Vagina (tissue), 2 donors: ENCODE measurements around the gene LMTK3. TPM values are rescaled to one million over a fixed set of nuclear protein-coding genes. Genes with fewer than 3 reads are reported as not detected.

ENCODE experiments used
- DNase-seq, 2 donors: peaks; one replicate each; pipeline ENCODE4 v3.0.0-alpha.2; 2017; ENCODE audit errors: extremely low spot score in 2 of 2
- H3K27ac ChIP-seq: fragments of 200-600 bp; sonication (generic); one replicate; pipeline ENCODE4 v1.5.1; 2019
- H3K27me3 ChIP-seq: fragments of 200-600 bp; sonication (generic); one replicate; pipeline ENCODE4 v1.5.1; 2019
- H3K36me3 ChIP-seq, 2 donors: fragments of 200-600 bp; sonication (generic); one replicate each; pipeline ENCODE4 v1.5.1; 2017 to 2019
- H3K4me1 ChIP-seq: fragments of 200-600 bp; sonication (generic); one replicate; pipeline ENCODE4 v1.5.1; 2019
- H3K4me3 ChIP-seq, 2 donors: fragments of 200-600 bp; sonication (generic); 1 replicate in 1 of 2; 2 replicates in 1 of 2; pipeline ENCODE4 v1.5.1; 2016 to 2019
- H3K9me3 ChIP-seq: fragments of 200-600 bp; sonication (generic); one replicate; pipeline ENCODE4 v1.5.1; 2019
- POLR2A ChIP-seq, 2 donors: fragments of 450-650 bp; IDR thresholded peaks; one replicate each; pipeline ENCODE4 v1.6.1; 2017; ENCODE audit warnings: antibody characterized with exemption in 2 of 2, mild to moderate bottlenecking in 2 of 2, moderate library complexity in 2 of 2
- POLR2AphosphoS5 ChIP-seq, 2 donors: sonication (generic); formaldehyde crosslinking; IDR thresholded peaks; one replicate each; pipeline ENCODE4 v1.9.0; 2017; ENCODE audit warnings: antibody characterized with exemption in 2 of 2, mild to moderate bottlenecking in 2 of 2, low read depth in 1 of 2; ENCODE audit not compliant: insufficient read depth in 1 of 2
- intact Hi-C: fragments of 100-400 bp; cut with DNase I; formaldehyde crosslinking; loops from one replicate; pipeline ENCODE4 v1.15.1; 2023
- total RNA-seq: library from RNA; depleted of rRNA; stranded (reverse); fragments of >200 nt; gene quantifications from one replicate; pipeline ENCODE4 v1.2.3, GENCODE V29; 2016
- TF ChIP-seq, protein P1 (sequence below), 3 experiments: fragments of 450-650 bp in 2 of 3; fragments of 200-600 bp in 1 of 3; sonication (generic) in 1 of 3; IDR thresholded peaks; one replicate each; pipeline ENCODE4 v1.5.1; 2017 to 2019; ENCODE audit warnings: antibody characterized with exemption in 3 of 3, mild to moderate bottlenecking in 2 of 3, moderate library complexity in 2 of 3

Gene LMTK3, protein sequence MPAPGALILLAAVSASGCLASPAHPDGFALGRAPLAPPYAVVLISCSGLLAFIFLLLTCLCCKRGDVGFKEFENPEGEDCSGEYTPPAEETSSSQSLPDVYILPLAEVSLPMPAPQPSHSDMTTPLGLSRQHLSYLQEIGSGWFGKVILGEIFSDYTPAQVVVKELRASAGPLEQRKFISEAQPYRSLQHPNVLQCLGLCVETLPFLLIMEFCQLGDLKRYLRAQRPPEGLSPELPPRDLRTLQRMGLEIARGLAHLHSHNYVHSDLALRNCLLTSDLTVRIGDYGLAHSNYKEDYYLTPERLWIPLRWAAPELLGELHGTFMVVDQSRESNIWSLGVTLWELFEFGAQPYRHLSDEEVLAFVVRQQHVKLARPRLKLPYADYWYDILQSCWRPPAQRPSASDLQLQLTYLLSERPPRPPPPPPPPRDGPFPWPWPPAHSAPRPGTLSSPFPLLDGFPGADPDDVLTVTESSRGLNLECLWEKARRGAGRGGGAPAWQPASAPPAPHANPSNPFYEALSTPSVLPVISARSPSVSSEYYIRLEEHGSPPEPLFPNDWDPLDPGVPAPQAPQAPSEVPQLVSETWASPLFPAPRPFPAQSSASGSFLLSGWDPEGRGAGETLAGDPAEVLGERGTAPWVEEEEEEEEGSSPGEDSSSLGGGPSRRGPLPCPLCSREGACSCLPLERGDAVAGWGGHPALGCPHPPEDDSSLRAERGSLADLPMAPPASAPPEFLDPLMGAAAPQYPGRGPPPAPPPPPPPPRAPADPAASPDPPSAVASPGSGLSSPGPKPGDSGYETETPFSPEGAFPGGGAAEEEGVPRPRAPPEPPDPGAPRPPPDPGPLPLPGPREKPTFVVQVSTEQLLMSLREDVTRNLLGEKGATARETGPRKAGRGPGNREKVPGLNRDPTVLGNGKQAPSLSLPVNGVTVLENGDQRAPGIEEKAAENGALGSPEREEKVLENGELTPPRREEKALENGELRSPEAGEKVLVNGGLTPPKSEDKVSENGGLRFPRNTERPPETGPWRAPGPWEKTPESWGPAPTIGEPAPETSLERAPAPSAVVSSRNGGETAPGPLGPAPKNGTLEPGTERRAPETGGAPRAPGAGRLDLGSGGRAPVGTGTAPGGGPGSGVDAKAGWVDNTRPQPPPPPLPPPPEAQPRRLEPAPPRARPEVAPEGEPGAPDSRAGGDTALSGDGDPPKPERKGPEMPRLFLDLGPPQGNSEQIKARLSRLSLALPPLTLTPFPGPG (N-terminal part only)
- 1.7 TPM for total RNA-seq

DNA sequence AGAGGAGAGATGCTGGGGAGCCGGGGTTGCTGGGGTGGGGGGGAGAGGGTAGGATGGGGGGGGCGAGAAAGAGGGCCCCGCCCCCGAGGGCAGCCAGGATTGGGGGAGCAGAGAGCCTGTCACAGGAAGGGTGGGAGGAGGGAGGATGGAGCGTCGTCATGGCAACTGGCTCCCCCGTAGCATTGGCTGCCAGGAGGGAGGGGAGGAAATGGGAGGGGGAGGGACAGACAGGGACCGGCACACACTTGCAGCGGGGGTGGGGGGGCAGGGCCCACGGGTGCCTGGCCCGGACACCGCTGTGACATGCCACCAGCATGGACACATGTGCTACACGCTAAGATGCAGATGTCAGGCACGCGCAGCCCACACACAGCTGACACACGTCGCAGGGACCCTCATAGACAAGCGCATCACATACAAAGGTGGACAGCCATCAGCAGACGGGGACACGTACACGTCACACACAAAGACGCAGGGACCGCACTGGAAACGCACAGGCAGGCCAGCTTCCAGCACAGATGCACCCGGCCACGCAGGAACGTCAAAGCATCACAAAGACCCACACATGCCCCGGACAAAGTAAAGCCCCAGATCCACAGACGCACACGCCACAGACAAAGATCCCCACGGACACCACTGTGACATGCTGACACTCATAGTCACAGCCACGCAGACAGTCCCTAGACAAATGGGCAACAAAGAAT, at the start of gene LMTK3:
Gene LMTK3 (minus strand): TSS at position 36 of the 704 bp plus-strand sequence. CDS start 259 bp downstream, outside the sequence.
- Histone ChIP-seq H3K4me1 (peaks cover 18% of the 10 kb centered on the region), H3K27me3 (peaks cover 4% of the 10 kb centered on the region), H3K36me3 (no peaks in the 10 kb centered on the region), H3K27ac (no peak within 1 kb of the TSS), H3K4me3 (peak within 1 kb of the TSS; percentile 1 to 23), H3K9me3 (no peaks in the 10 kb centered on the region)
- TF ChIP-seq POLR2A (IDR thresholded peaks at IDR 0.05): no peak
- TF ChIP-seq, protein P1, sequence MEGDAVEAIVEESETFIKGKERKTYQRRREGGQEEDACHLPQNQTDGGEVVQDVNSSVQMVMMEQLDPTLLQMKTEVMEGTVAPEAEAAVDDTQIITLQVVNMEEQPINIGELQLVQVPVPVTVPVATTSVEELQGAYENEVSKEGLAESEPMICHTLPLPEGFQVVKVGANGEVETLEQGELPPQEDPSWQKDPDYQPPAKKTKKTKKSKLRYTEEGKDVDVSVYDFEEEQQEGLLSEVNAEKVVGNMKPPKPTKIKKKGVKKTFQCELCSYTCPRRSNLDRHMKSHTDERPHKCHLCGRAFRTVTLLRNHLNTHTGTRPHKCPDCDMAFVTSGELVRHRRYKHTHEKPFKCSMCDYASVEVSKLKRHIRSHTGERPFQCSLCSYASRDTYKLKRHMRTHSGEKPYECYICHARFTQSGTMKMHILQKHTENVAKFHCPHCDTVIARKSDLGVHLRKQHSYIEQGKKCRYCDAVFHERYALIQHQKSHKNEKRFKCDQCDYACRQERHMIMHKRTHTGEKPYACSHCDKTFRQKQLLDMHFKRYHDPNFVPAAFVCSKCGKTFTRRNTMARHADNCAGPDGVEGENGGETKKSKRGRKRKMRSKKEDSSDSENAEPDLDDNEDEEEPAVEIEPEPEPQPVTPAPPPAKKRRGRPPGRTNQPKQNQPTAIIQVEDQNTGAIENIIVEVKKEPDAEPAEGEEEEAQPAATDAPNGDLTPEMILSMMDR (IDR thresholded peaks at IDR 0.05): no peak
- TF ChIP-seq POLR2AphosphoS5 (IDR thresholded peaks at IDR 0.05; ENCODE audit: insufficient read depth in 1 of 2, low read depth in 1 of 2): no peak
- intact Hi-C loops: no loop called here
- no peak for DNase-seq

DNA sequence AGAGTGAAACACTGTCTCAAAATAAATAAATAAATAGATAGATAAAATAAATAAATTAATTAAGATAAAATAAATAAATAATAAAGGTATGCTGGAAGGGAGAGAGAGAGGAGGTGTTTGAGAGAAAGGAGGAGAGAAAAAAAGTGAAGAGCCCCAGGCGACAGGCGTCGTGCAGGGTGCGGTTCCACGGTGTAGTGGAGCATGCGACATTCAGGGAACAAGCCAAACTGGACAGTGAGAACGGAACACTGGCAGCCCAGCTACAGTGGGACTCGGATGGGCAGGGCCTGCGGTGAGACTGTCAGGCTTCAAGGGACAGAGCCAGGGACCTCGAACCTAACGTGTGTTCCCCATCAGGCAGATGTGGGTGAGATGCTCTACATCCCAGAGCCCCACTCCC, 49.8 kb upstream of the LMTK3 start:
- H3K36me3 ChIP-seq: no peaks in the 10 kb centered on the region
- no peak for DNase-seq
- H3K27me3 ChIP-seq: no peaks in the 10 kb centered on the region
- no peak overlapping the region for H3K27ac ChIP-seq
- no peak for TF ChIP-seq POLR2AphosphoS5 (IDR thresholded peaks at IDR 0.05; ENCODE audit: insufficient read depth in 1 of 2, low read depth in 1 of 2)
- TF ChIP-seq, protein P1 (IDR thresholded peaks at IDR 0.05): no peak
- peaks cover 6% of the 10 kb centered on the region for H3K4me1 ChIP-seq
- intact Hi-C loops: no loop called here
- H3K4me3 ChIP-seq: no peak overlapping the region
- no peaks in the 10 kb centered on the region for H3K9me3 ChIP-seq

DNA sequence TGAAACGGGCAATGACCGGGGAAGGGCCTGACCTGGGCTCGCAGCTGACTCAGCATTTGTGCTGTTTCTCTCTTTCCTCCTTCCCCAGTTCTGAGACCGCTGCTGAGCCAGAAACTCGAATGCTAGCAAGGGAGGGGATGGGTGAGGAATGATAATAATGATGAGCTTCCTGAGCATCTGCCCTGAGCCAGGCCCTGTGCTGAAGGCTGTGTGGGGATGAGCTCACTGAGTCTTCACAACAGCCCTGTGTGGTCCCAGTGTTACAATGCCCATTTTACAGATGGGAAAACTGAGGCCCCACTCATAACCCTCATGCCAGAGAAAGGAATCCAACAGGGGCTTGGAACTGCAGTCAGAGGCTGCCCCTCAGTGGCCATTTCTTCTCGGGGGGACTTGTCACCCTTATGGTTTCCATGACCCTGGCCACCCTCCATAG, 48.5 kb upstream of the LMTK3 start:
- Histone ChIP-seq H3K27me3 (no peaks in the 10 kb centered on the region), H3K4me3 (no peak overlapping the region), H3K36me3 (no peaks in the 10 kb centered on the region), H3K9me3 (no peaks in the 10 kb centered on the region), H3K27ac (no peak overlapping the region), H3K4me1 (peaks cover 6% of the 10 kb centered on the region)
- intact Hi-C loops: no loop called here
- DNase-seq: no peak
- TF ChIP-seq POLR2AphosphoS5 (IDR thresholded peaks at IDR 0.05; ENCODE audit: insufficient read depth in 1 of 2, low read depth in 1 of 2) (no peak), POLR2A (IDR thresholded peaks at IDR 0.05) (no peak)
- TF ChIP-seq, protein P1 (IDR thresholded peaks at IDR 0.05): no peak

DNA sequence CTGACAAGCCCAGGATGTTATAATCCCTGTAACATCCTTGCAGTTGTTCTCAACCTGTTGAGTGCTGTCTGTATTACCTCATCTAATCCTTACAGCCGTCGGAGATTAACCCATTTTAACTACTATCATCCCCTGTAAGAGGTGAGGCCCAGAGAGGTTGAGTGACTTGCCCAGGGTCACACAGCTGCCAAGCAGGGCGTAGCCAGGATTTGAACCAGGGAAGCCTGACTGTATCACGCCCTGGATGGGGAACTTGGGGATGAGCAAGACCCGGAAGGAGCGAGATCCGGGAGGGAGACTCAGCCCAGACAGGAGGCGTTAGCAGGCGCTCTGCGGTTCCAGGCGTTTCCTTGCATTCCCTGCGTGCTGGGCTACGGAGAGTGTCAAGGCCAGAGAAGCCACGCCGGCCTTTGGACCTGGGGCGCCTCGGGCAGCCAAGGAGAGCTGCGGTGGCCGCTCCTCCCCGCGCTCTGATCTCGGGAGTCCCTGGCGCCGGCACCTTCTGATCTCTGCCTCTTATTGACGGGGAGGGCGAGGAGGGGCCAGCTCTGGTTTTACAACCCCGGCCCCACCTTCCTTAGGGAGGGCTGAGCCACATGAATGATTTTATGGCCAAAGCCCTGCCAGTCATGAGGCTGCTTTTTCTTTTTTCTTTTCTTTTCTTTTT, 46.5 kb upstream of the LMTK3 start:
- DNase-seq: no peak
- Histone ChIP-seq H3K36me3 (no peaks in the 10 kb centered on the region), H3K4me3 (peak overlapping the region in 1 of 2 donors; percentile 12), H3K27me3 (no peaks in the 10 kb centered on the region), H3K4me1 (peaks cover 20% of the 10 kb centered on the region), H3K27ac (peak overlapping the region; percentile 46), H3K9me3 (no peaks in the 10 kb centered on the region)
- intact Hi-C loops: no loop called here
- no peak for TF ChIP-seq POLR2A (IDR thresholded peaks at IDR 0.05)
- peak; percentile 52 to 59 for TF ChIP-seq POLR2AphosphoS5 (IDR thresholded peaks at IDR 0.05; ENCODE audit: insufficient read depth in 1 of 2, low read depth in 1 of 2)
